NCI-H2081 treated with DMSO at 0.1 percent for 48 hours (cell line): ENCODE measurements around the gene PHF13.
"Not testable (repeated sequence)": the region's sequence is repeated elsewhere in the genome, so short reads cannot be mapped to it uniquely, and the experiment has no call there.

ENCODE experiments used
- DNase-seq: peaks from one replicate; lab custom pipeline; 2025; lab: John Stamatoyannopoulos, UW

PHF13 gene

DNA sequence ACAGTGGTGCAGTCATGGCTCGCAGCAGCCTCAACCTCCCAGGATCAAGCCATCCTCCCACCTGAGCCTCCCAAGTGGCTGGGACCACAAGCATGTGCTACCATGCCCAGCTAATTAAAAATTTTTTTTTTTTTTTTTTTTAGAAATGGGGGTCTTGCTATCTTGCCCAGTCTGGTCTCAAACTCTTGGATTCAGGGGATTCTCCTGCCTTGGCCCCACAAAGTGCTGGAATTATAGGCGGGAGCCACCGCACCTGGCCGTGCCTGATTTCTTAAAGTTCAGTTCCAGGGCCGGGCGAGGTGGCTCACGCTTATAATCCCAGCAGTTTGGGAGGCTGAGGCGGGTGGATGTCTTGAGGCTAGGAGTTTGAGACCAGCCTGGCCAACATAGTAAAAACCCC lies 17.5 kb downstream of the PHF13 start:
- DNase-seq = no peak

DNA sequence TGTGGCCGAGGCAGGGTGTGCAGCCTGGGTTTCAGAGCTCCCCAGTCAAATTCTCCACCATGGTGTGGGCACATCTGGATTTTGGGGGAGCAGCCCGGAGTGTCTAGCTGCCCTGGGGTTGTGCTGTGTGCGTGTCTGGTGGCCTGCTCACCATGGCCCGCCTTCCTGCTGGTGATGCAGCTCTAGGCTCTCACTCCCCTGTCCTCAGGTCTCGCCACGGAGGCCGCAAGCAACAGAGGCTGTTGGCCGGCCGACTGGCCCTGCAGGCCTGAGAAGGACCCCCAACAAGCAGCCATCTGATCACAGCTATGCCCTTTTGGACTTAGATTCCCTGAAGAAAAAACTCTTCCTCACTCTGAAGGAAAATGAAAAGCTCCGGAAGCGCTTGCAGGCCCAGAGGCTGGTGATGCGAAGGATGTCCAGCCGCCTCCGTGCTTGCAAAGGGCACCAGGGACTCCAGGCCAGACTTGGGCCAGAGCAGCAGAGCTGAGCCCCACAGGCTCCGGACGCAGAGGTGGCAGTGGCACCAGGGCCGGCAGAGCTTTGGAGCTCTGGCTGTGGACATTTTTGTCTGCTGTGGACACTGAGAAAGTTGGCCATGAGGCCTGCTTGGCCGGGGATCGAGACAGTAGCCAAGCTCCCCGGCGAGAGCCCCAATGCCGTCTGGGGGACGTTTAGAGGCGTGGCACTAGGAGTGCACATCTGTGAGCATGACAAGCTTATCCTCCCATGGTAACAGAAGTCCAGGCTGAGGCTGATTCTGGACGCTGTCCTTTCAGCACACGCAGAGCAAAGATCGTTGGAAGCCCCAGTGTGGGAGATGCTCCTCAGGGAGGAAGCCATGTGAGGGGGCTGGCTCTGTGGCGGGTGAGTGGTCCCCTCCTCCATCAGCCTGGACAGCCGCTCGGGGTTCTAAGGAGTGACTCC lies 19.3 kb downstream of the PHF13 start:
- no peak for DNase-seq

DNA sequence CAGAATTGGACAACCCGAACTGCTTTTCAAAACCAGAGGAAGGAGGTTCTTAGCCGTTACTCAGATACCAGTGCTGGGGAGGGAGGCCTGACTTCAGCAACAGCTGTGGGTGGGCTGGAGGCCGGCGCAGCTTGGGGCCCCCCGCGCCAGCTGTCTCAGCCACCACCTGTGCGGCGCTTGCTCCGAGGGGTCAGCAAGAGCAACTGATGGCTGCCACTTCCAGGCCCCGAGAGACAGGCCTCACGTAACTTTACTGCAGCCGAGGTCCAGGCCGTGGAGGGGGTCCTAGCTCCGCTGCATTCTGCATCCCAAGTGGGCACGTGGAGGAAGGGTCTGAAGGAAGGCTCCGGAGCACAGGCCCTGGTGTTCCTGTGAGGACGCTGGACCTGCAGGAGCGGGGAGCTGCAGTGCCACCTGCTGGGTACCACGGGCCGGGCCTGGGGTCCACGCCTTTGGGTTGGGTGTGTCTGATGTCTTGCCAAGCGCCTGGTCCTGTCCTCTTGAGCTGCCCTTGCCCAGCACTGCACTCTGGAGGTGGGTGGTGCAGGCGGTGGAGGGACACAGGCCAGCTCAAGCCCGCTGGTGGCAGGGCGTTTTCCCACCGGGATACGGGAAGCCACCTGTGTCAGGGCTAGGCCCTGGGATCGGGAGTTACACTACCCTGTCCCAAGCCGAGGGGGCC lies 21.0 kb downstream of the PHF13 start:
- no peak for DNase-seq

DNA sequence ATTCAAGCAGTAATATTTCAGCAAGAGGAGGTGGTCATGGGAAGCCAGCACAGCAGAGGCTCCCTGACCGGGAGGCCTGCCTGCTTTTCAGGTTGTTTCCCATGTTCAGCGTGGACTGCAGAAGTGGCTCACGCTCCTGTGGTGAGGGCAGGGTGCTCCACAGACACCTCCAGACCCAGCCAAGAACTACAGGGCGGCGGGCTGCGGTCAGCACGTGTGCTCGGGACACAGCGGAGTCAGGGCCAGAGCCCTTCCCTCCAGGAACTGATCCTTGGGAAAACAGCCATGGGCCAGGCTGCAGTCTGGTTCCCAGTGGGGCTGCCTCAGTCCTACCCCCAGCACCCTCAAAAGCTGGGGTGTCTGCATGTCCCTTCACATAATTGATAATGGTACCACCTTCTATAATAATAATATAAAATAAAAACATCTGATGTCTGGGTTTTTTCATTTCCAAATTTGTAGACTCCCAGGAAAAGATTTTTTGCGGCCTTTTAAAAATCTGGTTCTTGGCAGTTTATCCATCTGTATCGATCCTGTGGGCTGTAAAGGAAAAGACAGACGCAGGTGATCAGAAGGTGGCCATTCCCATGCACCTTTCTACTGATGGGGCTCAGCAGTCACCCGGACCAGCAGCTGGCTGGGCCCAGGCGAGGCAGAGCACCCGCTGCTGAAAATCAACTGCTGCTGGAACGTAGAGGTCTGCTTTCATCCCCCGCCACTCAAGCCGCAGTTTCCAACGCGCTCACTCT lies 21.8 kb downstream of the PHF13 start:
- DNase-seq = no peak

DNA sequence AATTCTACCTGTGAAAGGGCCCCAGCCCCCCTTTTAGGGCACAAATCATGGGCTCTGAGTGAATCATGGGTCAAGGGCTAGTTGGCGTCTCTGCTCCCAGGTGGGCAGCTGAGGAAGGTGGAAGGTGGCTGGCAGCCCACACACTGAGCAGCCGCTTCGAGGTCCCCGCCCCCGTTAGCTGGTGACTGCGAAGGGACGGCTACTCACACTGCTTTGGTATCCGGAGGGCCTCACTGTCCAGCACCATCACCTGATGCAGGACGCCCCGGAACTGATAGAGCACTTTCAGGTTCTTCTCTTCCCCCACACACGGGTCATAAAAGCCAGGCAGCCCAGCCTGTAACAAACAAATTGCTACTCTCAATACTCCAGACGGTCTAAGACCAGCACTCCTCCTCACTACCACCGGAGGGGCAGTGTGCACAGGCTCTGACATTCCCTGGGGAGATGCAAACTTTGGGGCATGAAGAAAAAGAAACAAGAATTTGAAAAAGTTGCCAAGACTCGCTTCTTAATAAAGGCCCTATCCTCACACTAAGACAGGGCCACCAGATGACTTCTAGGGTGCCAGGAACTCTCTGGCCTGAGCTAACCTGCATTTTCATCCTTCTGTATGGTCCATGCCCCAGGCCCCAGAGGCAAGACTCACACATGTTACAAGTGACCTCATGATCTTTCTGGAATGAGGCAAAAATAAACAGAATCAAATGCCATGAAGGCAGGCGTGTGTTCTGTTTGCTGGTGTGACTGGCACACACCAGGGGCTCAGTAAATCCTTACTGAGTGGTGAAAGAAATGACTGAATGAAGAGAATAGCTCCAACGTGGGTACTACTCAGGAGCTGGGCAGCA lies 22.6 kb downstream of the PHF13 start:
- DNase-seq = no peak

DNA sequence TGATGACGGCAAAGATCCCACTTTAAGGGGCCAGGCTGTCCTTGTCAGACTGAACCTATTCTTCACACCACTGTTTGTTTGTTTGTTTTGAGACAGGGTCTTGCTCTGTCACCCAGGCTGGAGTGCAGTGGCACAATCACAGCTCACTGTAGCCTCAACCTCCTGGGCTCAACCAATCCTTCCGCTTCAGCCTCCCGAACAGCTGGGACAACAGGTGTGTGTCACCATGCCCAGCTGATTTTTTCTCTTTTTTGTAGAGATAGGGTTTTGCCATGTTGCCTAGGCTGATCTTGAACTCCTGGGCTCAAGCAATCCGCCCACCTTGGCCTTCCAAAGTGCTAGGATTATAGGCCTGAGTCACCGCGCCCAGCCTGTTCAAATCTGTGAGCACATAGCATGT lies 23.2 kb downstream of the PHF13 start:
- not testable (repeated sequence) for DNase-seq

DNA sequence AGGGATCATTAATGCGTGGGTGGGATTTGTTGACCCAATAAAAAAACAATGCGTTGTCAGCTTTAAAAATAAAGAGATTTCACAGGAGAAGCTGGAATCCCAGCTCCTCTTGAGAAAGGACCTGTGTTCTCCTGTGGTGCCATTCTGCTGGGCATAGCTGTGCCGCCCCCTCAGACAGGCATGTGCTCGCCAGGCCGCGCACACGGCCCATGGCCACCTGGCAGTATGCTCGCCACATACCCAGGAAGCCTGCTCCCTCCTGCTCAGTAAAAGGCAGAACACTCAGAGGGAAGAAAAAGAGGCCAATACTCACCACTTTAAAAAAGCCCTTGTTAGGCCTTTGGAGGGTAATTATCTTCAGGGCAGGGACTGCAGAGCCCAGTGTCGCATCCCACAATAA lies 24.2 kb downstream of the PHF13 start:
- DNase-seq = no peak

DNA sequence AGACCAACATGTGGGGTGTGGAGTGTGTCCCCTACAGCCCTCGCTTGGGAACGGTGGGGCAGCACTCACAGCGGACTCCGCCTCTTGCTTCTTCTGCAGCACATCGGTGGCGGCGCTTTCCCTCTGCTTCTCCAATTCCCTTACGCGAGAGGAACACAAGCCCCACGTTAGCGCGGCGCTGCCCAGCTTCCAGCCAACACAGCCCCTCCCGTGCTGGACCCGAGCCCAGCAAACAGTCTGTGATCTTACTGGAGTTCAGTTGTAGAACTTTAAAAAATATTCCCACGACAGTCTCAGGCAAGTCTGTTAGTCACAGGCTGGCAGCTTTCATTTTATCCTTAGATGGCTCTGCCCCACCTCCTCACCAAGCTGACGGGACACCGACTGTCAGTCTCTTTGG lies 24.7 kb downstream of the PHF13 start:
- no peak for DNase-seq

DNA sequence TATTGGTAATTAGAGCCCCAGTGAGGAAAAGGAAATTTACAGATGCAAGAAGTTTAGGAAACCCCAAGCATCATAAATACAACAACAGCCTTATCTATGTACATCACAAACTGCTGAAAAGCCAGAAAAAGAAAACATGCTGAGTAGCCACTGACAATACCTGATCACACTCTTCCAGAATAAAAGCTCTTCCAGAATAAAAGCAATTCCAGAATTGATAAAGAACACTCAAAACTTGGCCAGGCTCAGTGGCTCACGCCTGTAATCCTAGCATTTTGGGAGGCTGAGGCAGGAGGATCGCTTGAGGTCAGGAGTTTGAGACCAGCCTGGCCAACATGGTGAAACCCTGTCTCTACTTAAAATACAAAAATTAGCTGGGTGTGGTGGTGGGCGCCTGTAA lies 27.3 kb downstream of the PHF13 start:
- not testable (repeated sequence) for DNase-seq

DNA sequence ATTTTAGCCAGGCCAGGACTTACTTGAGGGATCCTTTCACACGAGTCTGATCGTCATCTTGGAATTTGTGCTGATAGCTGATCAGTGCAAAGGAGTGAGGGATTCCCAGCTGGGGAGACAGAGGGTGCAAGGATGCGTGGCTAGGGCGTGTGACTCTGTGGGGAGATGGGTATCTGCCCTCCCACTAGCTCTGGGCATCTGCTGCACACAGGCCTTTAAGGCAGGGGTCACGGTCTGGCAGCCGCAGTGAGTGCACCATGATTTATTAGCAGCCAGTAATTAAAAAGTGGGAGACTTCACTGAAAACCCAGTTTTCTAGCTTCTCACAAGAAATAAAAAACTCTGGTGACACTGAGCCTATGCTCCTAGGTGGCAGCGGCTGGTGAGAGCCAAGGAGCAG lies 31.5 kb downstream of the PHF13 start:
- DNase-seq = no peak

DNA sequence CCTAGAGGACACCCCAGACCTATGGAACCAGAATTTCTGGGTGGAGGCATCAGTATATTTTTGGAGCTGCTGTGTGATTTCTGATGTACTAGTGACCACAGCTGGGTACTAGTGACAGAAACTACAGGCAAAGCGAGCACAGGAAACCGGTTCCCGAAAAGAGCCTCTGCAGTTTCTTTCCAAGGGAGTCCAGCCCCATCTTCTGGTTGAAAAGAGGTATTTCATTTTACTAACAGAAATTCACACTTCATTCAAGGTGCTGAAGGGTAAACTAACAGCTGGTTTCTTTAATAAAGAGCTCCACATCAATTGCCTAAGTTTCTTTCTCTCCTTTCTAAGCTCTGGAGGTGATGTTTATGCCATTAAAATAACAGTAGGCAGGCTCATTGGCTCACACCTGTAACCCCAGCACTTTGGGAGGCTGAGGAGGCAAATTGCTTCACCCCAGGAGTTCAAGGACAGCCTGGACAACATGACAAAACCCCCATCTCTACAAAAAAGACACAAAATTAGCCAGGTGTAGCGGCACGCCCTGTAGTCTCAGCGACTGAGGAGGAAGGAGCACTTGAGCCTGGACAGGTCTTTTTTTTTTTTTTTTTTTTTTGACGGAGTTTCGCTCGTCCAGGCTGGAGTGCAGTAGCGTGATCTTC lies 33.1 kb downstream of the PHF13 start:
- no peak for DNase-seq

DNA sequence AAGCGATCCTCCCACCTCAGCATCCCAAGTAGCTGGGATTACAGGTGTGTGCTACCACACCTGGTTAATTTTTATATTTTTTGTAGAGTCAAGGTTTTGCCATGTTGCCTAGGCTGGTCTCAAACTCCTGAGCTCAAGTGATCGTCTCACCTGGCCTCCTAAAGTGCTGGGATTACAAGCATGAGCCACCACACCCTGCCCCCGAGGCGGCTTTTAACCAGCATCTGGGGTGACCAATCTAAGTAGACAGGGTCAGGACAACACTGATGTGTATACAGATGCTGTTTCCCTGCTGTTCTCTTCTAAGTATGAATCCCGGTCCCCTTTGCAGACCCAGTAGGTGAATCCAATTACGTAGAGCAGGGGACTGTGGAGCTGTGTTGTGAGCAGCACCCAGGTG lies 35.0 kb downstream of the PHF13 start:
- DNase-seq = no peak

DNA sequence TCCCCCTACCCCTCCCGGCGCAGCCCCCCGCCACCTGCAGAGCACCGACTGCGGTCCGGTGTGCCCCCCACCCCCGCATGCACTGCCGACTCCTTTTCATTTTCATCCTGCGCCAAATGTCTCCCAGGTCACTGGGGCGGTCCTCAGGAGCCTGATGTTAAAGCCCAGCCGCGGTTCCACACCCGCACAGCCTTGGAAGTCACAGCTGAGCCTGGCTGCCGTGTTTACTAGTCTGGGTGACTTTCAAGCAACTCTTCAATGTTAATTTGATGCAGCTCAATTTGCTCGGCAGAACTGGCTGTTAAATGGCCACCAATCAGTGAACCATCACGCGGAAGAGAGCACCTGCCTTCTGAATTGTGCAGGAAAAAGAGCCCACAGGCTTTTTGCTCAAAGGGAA lies 38.4 kb downstream of the PHF13 start:
- no peak for DNase-seq

DNA sequence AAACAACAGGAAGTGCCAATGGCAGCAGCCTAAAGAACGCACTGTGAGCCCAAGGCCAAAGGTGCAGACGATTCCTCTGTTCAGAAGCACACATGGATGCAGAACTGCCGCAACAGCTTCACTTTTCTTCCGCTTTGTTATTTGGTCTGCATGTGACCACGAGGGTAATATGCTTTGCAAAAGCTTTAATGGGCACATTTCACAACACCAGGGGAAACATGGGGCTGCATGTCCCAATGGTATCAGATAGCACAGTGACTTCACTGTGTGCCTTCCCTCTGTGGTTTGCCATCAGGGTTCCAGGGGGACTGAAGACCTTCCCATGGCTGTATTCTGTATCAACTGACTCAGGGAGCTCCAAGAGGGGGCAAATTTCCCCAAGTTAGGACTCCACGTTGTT lies 39.5 kb downstream of the PHF13 start:
- DNase-seq = no peak

DNA sequence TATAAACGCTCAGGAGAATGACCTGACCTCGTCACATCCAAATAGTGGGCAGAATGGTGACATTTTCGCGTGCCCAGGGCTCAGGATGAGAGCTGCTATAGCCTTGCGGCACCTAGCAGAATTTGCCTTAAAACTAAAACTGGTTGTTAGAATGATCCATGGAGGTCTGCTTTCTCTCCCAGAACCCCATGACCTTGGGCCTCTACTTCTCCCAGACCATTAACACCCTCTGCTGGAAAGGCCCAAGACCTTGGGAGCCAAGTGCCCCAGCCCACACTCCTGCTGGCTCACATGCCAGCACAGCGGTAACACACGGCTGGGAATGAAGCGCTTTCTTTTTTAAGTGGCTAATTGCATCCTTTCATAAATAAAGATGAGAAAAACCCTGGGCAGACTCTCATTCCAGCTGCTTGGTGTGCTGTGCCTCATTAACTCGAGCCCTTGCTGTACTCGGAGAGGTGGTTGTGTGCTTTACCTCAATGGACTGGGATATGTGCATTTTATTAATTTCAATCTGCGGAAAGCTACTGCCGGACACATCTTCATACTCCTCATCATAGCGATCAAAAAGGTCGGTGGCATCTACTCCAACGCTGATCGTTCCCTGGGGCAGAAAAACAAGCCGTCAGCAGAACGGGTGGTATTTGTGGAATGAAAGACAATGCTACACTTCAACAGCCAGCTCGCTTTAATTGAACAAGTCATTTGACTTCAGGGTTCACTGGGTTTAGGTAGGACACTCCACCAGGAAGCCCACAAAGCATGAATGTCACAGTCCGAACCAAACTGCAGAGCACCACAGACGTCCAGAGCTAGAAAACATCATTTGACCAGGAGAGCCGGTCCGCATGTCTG lies 40.1 kb downstream of the PHF13 start:
- no peak for DNase-seq

DNA sequence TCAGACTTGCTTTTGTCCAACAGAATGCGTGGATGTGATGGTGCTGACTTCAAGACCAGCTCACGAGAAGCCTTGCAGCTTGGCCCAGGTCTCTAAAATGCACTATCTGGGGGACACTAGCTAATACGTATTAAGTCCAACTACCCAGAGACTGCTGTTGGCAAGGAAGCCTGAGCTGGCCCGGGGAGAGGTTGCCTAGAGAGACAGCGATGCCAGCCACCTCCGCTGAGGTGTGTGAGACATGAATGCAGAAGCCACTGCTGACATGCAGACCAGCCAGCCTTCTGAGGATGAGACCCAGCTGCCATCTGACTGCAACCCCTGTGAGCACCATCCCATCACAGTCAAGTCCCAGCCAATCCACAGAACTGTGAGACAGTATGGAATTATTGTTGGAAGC lies 43.6 kb downstream of the PHF13 start:
- no peak for DNase-seq

DNA sequence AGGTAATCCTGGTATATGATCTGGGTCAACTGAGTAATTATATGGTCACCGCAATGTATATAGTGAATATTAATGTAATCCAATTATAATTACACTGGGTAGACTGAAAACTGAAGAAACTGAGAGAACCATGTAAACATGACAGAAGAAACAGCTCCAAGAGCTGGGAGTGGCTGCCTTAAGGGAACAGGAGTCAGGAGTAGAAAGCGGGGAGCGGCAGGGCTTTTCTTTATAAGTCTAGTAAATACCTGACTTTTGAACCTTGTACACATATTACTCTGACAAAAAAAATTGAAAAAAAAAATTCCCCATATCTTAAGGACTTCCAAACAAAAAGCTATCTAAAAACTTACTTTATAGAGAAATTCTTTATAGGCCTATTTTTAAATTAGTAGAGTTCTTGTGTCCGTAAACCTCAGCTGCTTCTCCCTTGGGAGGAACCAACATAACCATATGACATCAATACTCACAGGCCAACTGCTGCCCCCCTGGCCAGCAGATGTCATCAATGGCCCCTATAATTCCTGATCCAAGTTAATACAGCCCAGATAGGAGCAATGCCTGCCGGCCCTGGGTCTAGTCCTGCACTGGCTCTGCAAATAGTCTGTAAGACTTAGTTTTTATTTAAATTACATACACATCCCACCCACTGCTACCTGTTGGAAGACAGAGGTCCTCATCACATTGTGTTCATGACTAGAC lies 45.0 kb downstream of the PHF13 start:
- DNase-seq = no peak

DNA sequence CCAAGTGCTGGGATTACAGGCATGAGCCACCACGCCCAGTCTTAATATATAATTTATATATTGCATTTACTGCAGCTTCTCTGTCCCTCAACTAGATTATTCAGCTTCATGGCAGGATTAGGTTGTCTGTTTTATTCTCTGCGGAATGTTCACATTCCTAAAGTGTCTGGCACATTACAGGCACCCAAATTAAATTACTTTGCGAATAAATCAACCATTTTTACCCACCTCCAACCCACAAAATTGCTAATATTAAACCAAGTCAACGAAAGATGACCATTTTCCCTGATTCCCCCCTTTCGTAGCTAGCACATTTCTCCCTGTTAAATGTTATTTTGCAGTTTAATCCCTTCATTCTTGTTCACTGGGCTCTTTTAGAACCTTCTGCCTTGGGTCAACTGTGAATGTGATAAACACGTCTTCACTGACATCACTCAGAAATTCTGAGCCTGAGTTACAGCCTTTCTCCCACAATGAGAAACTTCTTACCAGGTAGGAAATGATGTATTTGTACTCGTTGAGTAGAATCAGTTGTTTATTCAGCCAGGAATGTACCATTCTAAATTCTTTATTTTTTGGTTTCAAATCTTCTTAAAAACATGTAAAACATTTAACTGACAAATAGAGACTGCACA lies 47.0 kb downstream of the PHF13 start:
- no peak for DNase-seq

DNA sequence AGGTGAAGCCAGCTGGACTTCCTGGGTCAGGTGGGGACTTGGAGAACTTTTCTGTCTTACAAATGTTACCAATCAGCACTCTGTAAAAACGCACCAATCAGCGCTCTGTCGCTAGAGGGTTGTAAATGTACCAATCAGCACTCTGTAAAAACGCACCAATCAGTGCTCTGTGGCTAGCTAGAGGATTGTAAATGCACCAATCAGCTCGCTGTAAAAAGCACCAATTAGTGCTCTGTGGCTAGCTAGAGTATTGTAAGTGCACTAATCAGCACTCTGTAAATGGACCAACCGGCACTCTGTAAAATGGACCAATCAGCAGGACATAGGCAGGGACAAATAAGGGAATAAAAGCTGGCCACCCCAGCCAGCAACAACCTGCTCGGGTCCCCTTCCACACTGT lies 48.9 kb downstream of the PHF13 start:
- not testable (repeated sequence) for DNase-seq
